Caco-2 (cell line): ENCODE data around the gene SRPK1. TPM values are rescaled to one million over a fixed set of nuclear protein-coding genes. Genes with fewer than 3 reads are reported as not detected.

Experiments used
- BruUV-seq: library from RNA; stranded (reverse); fragments of 400-500 nt; replicated peaks from 2 replicates; lab custom pipeline; 2021; lab: Mats Ljungman, UMichigan
- CTCF ChIA-PET: fragments of 300-600 bp; sonication (Branson Sonifier 250); formaldehyde crosslinking; loops from one replicate; lab custom pipeline; 2022; ENCODE audit warnings: antibody characterized with exemption; lab: Charles Lee
- POLR2A ChIA-PET: fragments of 300-600 bp; sonication (Branson Sonifier 250); formaldehyde crosslinking; loops from one replicate; lab custom pipeline; 2022; ENCODE audit warnings: antibody characterized with exemption; lab: Charles Lee
- DNase-seq, 2 experiments: peaks; one replicate each; pipeline versions ENCODE4 v3.0.0 to v3.0.0-alpha.2; 2020 to 2022
- H3K27me3 ChIP-seq: replicated peaks from 2 replicates; pipeline ENCODE4 v1.6.0; 2011; ENCODE audit warnings: low read length; ENCODE audit not compliant: control insufficient read depth, insufficient read depth
- H3K36me3 ChIP-seq: 2 replicates; pipeline ENCODE4 v1.5.1; 2011; ENCODE audit warnings: low read length; ENCODE audit not compliant: control insufficient read depth, insufficient read depth
- H3K4me1 ChIP-seq: fragments of 250-450 bp; sonication (Bioruptor Pico); 2 replicates; pipeline ENCODE4 v1.5.1; 2020; ENCODE audit warnings: mild to moderate bottlenecking
- H3K4me3 ChIP-seq: 2 replicates; pipeline ENCODE4 v1.5.1; 2011; ENCODE audit warnings: low read depth, mild to moderate bottlenecking, control low read depth, low read length
- H3K9me3 ChIP-seq: fragments of 250-450 bp; sonication (Bioruptor Pico); 2 replicates; pipeline ENCODE4 v1.5.1; 2020; ENCODE audit warnings: mild to moderate bottlenecking, moderate library complexity
- H3K27ac Mint-ChIP-seq: one replicate; pipeline ENCODE4 v1.8.0; 2022; ENCODE audit warnings: mixed read lengths; ENCODE audit not compliant: unreplicated experiment
- H3K27me3 Mint-ChIP-seq: one replicate; pipeline ENCODE4 v1.8.0; 2022; ENCODE audit warnings: mixed read lengths; ENCODE audit not compliant: insufficient read depth, unreplicated experiment
- H3K36me3 Mint-ChIP-seq: one replicate; pipeline ENCODE4 v1.8.0; 2022; ENCODE audit warnings: mild to moderate bottlenecking, mixed read lengths; ENCODE audit not compliant: insufficient read depth, unreplicated experiment
- H3K4me1 Mint-ChIP-seq: one replicate; pipeline ENCODE4 v1.8.0; 2022; ENCODE audit warnings: low read depth, mixed read lengths; ENCODE audit not compliant: unreplicated experiment
- H3K4me3 Mint-ChIP-seq: one replicate; pipeline ENCODE4 v1.8.0; 2022; ENCODE audit warnings: mild to moderate bottlenecking, moderate library complexity, mixed read lengths; ENCODE audit not compliant: unreplicated experiment
- H3K9me3 Mint-ChIP-seq: one replicate; pipeline ENCODE4 v1.8.0; 2022; ENCODE audit warnings: mixed read lengths; ENCODE audit not compliant: unreplicated experiment
- intact Hi-C: fragments of 100-400 bp; cut with micrococcal nuclease; formaldehyde crosslinking; loops from one replicate; pipeline ENCODE4 v1.10.0; 2022; ENCODE audit not compliant: unreplicated experiment
- total RNA-seq: library from RNA; stranded (reverse); gene quantifications from 2 replicates; pipeline ENCODE4 v1.2.3, GENCODE V29; 2022
- TF ChIP-seq, protein P1 (sequence below), 2 experiments: fragments of 200-600 bp in 1 of 2; IDR thresholded peaks; 1 replicate in 1 of 2; 2 replicates in 1 of 2; pipeline versions ENCODE4 v1.5.1 to v1.8.0; 2011 to 2022; ENCODE audit warnings: antibody characterized with exemption in 1 of 2, control low read depth in 1 of 2, inconsistent platforms in 1 of 2, low read depth in 1 of 2, low read length in 1 of 2, mild to moderate bottlenecking in 1 of 2, moderate library complexity in 1 of 2; ENCODE audit not compliant: insufficient read depth in 1 of 2, severe bottlenecking in 1 of 2, unreplicated experiment in 1 of 2

SRPK1 gene
- total RNA-seq, 1 experiment from 2014 or later, result 114 TPM

DNA sequence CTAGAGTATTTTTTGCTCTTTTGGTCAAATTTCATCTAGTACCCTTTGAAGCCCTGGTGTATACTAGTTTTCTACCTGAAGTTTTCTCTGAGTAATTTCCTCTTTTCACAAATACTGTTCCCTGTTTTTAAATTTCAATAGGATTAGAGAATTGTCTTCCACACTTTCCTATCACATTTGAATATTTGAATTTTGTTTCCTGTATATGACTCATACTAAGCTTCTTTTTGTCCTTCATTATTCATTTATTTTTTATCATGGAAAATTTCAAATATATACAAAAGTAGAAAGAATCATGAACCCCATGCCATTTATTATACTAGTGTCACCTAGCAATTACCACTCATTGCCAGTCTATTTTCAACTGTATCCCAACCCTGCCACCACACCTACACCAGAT, 63.0 kb downstream of the SRPK1 start:
- BruUV-seq, result no TSS peak
- H3K9me3 Mint-ChIP-seq, result no peaks in the 10 kb centered on the region
- H3K27me3 Mint-ChIP-seq, result no peaks in the 10 kb centered on the region
- no peaks in the 10 kb centered on the region for H3K27me3 ChIP-seq
- no peak overlapping the region for H3K4me3 ChIP-seq
- no peaks in the 10 kb centered on the region for H3K9me3 ChIP-seq
- H3K4me1 ChIP-seq, result no peaks in the 10 kb centered on the region
- CTCF ChIA-PET, result interaction anchor here (0.6 kb wide), 1 partner anchor 62 kb away, joined by 3 read pairs; no protein-coding TSS in a partner anchor
- POLR2A ChIA-PET, result no interaction called here
- H3K4me1 Mint-ChIP-seq, result no peaks in the 10 kb centered on the region
- H3K36me3 ChIP-seq, result peaks cover 2% of the 10 kb centered on the region
- peaks cover 98% of the 10 kb centered on the region for H3K36me3 Mint-ChIP-seq
- no peak overlapping the region for H3K27ac Mint-ChIP-seq
- intact Hi-C loops, result no loop called here
- DNase-seq, result no peak
- H3K4me3 Mint-ChIP-seq, result no peak overlapping the region
- TF ChIP-seq, protein P1, sequence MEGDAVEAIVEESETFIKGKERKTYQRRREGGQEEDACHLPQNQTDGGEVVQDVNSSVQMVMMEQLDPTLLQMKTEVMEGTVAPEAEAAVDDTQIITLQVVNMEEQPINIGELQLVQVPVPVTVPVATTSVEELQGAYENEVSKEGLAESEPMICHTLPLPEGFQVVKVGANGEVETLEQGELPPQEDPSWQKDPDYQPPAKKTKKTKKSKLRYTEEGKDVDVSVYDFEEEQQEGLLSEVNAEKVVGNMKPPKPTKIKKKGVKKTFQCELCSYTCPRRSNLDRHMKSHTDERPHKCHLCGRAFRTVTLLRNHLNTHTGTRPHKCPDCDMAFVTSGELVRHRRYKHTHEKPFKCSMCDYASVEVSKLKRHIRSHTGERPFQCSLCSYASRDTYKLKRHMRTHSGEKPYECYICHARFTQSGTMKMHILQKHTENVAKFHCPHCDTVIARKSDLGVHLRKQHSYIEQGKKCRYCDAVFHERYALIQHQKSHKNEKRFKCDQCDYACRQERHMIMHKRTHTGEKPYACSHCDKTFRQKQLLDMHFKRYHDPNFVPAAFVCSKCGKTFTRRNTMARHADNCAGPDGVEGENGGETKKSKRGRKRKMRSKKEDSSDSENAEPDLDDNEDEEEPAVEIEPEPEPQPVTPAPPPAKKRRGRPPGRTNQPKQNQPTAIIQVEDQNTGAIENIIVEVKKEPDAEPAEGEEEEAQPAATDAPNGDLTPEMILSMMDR (IDR thresholded peaks at IDR 0.05; ENCODE audit: insufficient read depth in 1 of 2, low read depth in 1 of 2, low read length in 1 of 2, severe bottlenecking in 1 of 2, unreplicated experiment in 1 of 2), result no peak

DNA sequence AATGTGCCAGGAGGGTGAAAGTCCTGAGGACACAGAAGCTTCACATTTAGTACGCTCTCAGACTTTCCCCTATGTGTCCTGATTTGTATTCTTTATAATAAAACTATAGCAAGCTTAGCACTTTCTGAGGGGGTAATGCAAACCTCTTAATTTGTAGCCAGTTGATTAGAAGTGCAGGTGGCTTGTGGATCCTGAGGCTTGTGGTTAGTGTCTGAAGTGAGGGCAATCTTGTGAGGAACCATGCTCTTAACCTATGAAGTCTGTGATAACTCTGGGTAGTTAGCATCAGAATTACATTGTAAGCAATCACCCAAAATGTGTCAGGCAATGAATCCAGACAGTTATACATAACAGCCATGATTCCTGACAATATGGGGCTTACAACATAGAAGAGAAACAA, 64.6 kb downstream of the SRPK1 start:
- no TSS peak for BruUV-seq

DNA sequence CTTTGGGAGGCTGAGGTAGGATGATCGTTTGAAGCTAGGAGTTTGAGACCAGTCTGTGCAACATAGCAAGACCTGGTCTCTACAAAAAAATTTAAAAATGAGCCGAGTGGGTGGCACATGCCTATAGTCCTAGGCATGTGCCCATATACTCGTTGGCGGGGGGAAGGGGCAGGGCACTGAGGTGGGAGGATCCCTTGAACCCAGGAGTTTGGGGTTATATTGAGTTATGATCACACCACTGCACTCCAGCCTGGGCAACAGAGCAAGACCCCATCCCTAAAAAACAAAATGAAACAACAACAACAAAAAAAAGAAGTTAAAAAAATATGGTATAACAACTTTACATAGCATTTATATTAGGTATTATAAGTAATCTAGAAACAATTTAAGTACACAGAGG, 67.9 kb downstream of the SRPK1 start:
- TF ChIP-seq, protein P1 (IDR thresholded peaks at IDR 0.05; ENCODE audit: insufficient read depth in 1 of 2, low read depth in 1 of 2, low read length in 1 of 2, severe bottlenecking in 1 of 2, unreplicated experiment in 1 of 2), result no peak
- H3K27me3 ChIP-seq, result no peaks in the 10 kb centered on the region
- H3K27ac Mint-ChIP-seq, result no peak overlapping the region
- ChIA-PET CTCF (no interaction called here), POLR2A (interaction anchor here (0.5 kb wide), 1 partner anchor 36 kb away, joined by 3 read pairs; no protein-coding TSS in a partner anchor)
- no peaks in the 10 kb centered on the region for H3K27me3 Mint-ChIP-seq
- no peaks in the 10 kb centered on the region for H3K4me1 ChIP-seq
- H3K9me3 ChIP-seq, result peaks cover 8% of the 10 kb centered on the region
- H3K36me3 ChIP-seq, result no peaks in the 10 kb centered on the region; the same call in 1 of the 2 replicates
- no TSS peak for BruUV-seq
- H3K36me3 Mint-ChIP-seq, result peaks cover 92% of the 10 kb centered on the region
- H3K4me1 Mint-ChIP-seq, result no peaks in the 10 kb centered on the region
- DNase-seq, result no peak
- no peaks in the 10 kb centered on the region for H3K9me3 Mint-ChIP-seq
- no peak overlapping the region for H3K4me3 Mint-ChIP-seq
- intact Hi-C loops, result no loop called here
- no peak overlapping the region for H3K4me3 ChIP-seq

More for the DNA sequence above, 64.6 kb downstream of the SRPK1 start:
- Histone ChIP-seq H3K9me3 (no peaks in the 10 kb centered on the region), H3K27me3 (no peaks in the 10 kb centered on the region), H3K4me1 (no peaks in the 10 kb centered on the region), H3K36me3 (peaks cover 2% of the 10 kb centered on the region), H3K4me3 (no peak overlapping the region)
- Mint-ChIP-seq H3K4me1 (no peaks in the 10 kb centered on the region), H3K27me3 (no peaks in the 10 kb centered on the region), H3K9me3 (no peaks in the 10 kb centered on the region), H3K36me3 (peaks cover 94% of the 10 kb centered on the region), H3K4me3 (no peak overlapping the region), H3K27ac (no peak overlapping the region)
- intact Hi-C loops, result no loop called here
- TF ChIP-seq, protein P1 (IDR thresholded peaks at IDR 0.05; ENCODE audit: insufficient read depth in 1 of 2, low read depth in 1 of 2, low read length in 1 of 2, severe bottlenecking in 1 of 2, unreplicated experiment in 1 of 2), result no peak
- no peak for DNase-seq
- POLR2A ChIA-PET, result no interaction called here
- CTCF ChIA-PET, result interaction anchor here (0.5 kb wide), 1 partner anchor 31 kb away, joined by 7 read pairs; no protein-coding TSS in a partner anchor
